ENCODE measurements around the gene CABP4.

CABP4 gene

DNA sequence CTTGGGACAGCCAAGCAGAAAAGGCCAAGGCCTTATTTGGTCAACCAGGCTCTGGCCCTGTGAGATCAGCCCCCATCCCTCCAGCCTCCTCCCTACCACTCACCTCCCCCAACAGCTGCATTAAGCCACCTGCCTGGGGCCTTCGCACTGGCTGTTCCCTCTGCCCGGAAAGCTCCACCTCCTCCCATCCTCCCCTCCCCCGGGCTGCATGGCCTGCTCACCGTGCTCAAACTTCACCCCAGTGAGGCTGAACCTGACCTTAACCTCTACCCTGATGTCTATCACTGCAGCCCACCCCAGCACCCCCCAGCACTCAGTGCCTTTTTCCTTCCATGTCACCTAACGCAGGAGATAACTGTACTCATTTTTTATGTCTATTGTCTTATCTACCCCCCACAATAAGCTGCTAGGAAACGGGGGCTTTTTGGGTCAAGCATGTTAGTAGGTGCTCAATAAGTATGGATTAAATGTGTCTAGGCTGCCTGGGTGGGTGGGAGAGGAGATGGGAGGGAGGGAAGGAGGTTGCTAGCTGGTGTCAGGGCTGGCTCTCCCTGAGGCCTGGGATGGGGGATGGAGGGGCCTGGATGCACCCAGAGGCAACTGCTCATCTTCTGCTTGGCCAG is 18.6 kb upstream of the CABP4 start:
- DNase-seq: peak; percentile 65

- peak; percentile 69 for DNase-seq
Observed at GRCh38 chr11:67437082-67437808, 17.9 kb upstream of the CABP4 start, which contains the start of gene PTPRCAP. Gene PTPRCAP, minus strand, starts transcription at chr11:67437682. Its CDS starts 63 bp downstream, at chr11:67437619.

GRCh38 chr11:67437809-67438157 is 17.4 kb upstream of the CABP4 start:
- DNase-seq: no peak

DNA sequence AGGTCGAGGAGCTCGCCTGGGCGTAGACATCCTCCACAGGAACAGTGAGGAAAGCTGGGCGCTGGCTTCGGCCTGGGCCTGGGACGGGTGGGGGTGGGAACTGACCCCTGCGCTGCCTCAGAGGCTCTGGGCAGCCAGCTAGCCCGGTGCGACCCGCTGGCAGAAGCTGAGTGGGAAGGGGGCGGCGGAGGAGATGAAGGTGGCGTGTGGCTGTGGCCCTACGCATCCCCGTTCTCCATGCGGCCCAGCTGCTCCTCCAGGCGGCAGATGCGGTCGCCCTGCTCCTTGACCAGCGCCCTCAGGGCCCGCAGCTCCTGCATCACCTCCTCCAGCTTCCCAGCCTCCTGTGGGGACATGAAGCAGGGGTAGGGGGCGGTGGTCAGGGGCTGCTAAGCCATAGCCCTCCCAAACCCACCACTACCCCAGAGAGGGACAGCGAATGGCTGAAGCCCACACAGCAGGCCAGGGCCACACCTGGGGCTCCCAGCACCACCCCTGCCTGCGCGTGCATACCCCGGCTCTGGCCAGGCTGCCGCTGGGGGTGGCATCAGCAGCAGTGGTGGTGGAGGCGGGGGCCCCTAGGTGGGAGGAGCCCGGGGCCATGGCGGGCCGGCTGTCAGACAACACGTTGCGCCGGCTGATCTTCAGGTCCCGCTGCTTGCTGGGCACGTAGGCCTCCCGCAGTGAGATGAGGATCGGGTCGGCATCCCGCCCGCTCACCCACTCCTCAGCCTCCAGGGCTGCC is 16.8 kb upstream of the CABP4 start:
- peak; percentile 76 for DNase-seq

DNA sequence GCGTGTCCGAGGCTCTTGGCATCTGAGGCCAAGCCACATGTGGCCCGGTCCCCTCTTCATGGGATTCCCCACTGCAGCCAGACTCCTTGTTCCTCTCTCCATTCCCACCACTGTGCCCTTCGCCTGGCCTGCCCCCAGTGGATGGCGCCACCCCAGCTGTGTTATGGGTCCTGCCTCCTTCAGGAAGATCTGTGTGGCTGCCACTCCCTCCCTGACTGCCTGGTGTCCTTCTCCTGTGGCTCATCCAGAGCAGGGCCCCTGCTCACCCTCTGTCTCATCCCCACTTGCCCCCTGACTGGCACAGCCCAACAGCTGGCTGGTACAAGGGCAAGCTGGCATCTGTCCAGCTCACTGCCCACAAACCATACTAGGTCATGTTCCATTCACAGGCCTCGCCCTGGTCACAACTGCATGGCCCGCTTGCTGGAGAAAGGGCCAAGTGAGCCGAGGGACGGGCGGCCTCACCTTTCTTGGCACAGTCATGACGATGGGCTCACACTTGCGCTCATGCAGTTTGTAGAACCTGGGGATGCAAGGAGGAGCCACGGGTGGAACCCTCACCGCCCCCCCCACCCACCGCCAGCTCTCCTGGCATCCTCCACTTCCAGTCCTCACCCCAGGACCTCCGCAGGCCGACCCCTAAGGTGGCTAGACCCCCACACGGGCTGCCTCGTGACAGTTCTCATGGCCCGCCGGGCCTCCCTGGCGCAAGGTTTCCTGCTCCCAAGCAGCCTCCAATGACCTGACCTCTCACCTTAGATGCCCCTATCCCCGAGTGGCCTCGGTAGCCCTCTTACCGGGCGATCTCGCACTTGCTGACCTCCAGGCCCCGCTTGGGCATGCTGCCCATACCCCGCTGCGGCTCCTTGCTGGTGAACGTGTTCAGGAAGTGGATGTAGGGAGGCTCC is 15.6 kb upstream of the CABP4 start:
- no peak for DNase-seq

DNA sequence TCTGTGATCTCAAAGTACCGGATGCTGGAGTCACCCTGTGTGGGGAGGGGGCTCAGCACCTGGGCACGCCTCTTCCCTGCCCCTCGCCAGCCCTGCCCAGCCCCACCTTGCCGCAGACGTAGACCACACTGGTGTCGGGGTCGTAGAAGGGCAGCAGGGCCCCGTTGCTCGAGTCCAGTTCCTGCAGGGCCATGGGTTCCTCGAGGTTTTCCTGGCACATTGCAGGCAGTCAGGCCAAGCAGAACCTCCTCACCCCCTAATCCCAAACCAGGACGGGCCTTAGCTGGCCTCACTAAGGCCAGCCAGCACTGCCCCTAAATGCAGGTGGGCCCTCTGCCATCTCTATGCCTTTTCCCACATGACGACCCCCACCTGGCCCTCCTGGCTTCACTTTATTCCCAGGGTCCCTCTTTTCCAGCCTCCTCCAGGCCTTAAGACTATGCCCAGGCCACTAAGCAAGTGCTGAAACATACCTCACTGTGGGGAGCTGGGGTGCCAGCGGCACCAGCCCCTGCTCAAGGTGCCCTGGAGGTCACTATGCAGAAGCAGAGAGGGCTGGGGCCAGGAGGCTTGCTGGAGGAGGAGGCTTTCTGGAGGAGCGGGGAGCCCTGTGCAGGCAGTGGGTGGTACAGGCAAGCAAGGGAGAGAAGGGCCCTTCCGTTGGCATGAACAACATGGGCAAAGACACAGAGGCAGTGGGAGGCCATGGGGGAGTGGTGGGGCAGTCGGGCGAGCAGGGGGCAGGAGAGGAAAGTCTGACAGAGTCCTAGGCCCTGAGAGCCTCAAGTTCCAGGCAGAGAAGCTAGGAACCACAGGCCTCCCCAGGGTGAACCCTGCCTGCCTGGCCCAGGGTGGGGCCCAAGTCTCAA is 14.7 kb upstream of the CABP4 start:
- no peak for DNase-seq

DNA sequence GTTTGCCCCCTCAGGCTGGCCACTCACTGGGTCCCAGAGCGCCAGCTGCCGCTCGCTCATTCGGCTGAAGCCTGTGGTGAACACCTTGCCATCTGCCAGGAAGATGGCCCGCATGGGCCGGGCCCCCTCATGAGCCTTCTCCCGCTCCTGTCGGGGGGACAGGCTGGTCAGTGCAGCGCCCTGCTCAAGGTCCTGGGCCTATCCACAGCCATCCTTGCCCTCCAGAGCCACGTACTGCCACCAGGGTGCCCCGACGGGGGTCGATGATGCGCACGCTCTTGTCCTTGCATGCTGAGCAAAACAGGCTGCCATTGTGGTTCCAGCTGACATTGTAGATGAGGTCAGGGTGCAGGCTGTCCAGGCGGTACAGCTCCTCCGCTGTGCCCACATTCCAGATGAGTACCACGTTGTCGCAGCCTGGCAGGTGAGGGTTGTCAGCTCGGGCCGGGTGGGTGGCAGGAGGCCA is 14.0 kb upstream of the CABP4 start:
- DNase-seq: no peak

DNA sequence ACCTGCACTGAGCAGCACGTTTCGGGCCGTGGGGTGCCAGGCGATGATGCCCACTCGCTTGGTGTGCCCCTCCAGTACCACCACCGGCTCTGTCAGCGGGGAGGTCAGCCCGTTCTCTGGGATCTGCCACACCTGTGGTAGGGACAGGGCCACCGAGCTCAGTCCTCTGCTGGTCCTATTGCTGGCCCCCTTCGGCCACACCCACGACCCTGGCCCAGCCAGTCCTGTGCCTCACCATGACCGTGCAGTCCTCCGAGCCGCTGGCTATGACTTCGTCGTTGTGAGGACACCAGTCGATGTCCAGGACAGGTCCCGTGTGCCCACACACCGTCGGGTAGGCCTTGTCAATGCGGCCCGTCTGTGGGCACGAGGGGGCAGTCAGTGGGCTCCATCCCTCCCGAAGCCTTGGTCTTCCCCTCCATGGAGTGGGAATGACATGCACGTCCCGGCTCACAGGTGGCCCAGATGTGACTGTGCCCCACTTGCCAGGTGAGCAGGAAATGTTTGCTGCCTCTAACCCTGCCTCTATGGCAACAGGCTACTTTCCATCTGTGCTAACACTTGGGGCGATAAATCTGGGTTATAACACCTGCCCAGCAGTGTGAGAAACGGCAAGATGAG is 13.3 kb upstream of the CABP4 start:
- no peak for DNase-seq

GRCh38 chr11:67442504-67443404 is 12.4 kb upstream of the CABP4 start:
- DNase-seq: no peak

- no peak for DNase-seq
Observed at GRCh38 chr11:67445515-67445914, 9.6 kb upstream of the CABP4 start.

DNA sequence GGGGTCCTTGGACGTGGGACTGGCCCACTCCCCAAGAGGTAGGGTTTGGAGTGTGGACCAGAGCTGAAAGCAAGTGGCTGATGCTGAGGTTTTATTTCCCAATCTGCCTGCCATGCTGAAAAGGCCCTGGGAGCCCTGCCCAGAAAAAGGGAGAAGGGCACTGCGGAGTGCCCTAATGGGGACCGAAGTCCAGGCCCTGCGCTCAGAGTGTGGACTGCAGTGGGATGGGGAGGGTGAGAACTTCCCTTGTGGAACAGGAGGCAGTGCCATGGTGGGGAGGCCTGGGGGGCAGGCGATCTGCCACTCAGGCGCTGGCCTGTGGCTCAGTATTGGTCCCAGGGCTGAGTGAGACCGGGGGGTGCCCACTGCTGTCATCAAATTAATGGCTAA is 6.9 kb upstream of the CABP4 start:
- DNase-seq: no peak

GRCh38 chr11:67449116-67449844 is 5.9 kb upstream of the CABP4 start:
- DNase-seq: no peak

DNA sequence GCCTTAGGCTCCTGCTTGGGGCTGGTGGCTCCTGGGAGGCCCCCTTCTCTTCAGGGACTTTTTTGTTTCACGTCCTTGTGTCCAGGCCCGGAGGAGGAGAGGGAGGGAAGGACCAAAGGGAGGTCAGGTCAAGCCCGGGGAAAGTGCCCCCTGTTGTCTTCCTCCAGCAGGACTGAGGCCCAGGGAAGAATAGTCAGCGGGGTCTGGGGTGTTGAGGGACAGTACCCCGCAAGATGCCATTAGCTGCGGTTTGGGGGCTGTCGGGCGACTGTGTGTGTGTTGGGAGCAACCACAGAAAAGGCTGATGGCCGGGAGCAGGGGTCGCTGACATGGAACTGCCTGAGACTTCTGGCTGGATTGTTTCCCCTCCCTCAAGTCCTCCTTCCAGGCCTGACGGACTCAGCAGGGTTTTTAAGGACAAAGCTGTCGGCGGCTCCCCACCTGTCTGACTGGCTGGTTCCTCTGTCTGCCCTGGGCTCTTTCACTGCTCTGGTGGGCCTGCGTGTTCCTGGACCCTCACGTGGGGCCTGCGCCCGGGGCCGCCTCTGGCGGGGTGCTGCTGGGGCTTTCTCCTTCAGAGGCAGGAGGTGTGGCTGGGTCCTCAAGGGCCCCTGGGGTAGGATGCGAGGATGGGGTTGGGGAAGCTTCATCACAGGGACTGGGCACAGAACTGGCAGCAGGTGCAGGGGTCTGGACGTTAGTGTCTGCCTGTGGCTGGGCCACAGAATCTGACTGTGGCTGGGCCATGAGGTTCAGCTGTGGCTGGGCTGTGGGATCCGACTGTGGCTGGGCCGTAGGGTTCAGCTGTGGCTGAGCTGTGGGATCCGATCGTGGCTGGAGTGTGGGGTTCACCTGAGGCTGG is 4.1 kb upstream of the CABP4 start:
- no peak for DNase-seq

GRCh38 chr11:67451658-67451976 is 3.5 kb upstream of the CABP4 start:
- DNase-seq: no peak

- DNase-seq: no peak
Observed at GRCh38 chr11:67452141-67452952, 2.8 kb upstream of the CABP4 start, which contains the start of gene GPR152. Gene GPR152, minus strand, starts transcription at chr11:67452729. Its CDS starts 5 bp downstream, at chr11:67452724.

- no peak for DNase-seq
Observed at GRCh38 chr11:67453816-67454732, 1.1 kb upstream of the CABP4 start.

Measured in activated CD8-positive, alpha-beta memory T cell treated with anti-CD3 and anti-CD28 coated beads, Interleukin-2, amount 50 U/mL, for 4 hours (primary cell).